ENCODE results near the gene RPUSD4.

The RPUSD4 gene

DNA sequence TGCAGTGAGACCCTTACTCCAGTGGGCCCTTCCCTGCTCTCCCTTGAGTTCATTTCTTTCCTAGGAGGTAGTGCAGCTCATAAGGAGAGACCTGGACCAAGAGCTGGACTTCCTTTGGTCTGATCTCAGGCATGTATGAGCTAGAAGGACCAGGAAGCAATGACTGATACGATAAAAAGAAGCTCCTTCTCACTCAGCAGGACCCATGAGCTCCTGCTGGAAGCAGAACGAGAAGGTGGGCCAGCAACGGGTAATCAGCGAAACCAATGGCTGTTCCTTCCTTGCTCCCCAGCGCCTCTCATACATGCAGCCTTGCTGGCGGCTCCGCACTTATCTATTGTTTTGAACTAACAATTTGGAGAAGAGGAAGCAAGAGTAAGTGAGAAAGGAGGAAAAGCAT, 56.8 kb downstream of the RPUSD4 start:
- DNase-seq = no peak

DNA sequence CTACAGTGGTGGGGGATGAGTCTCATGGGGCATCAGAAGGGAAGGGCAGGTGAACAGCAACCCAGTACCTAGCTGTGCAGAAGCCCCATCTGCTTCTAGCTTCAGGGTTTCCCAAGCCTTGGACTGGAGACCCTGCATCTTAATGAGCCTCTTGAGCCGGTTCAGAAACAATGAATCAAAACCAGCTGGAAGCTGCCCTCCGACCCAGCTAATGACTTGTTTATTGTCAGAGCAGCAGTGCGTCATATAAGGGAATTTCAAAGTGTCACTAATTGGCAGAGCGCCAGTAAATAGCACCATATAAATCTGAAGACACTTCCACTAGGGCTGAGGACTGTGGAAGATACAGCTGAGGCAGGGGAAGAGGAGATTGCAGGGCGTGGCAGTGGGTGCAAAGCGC, 57.5 kb downstream of the RPUSD4 start:
- DNase-seq = no peak

DNA sequence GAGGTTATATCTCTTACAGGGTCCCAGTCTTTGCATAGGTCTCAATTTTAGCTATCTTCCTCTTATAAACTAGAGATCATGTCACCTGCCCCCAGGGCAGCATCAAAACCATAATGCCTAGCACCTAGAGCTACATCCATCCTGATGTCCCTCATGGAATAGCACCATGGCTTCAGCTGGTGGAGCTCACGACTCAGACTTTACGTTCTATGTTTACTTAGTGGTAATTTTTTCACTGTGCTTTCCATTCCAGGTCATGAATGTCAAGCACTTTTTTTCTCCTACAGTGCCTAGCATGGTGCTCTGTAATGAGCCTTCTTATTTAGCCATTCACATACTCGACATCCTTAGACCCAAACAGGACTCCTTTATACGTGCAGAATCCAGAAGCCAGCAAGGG, 58.4 kb downstream of the RPUSD4 start:
- DNase-seq = no peak

DNA sequence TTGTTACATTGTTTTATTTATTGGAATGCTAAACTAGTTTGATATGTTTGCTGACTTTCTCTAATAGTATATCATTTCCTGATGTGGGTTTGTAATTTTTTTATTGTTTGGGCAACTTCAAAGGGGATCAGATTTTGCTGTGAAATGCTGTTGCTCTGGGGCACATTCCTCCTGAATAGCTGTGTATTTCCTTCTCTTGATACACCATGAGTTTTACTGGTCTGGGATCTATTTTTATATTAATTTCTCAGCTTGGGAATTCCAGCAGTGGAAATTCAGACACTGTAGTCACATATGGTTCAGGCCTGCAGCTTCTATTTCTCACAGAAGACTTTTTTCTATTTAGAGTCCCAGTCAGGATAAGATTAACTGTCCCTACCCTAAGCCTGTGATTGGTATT, 58.9 kb downstream of the RPUSD4 start:
- DNase-seq = no peak

DNA sequence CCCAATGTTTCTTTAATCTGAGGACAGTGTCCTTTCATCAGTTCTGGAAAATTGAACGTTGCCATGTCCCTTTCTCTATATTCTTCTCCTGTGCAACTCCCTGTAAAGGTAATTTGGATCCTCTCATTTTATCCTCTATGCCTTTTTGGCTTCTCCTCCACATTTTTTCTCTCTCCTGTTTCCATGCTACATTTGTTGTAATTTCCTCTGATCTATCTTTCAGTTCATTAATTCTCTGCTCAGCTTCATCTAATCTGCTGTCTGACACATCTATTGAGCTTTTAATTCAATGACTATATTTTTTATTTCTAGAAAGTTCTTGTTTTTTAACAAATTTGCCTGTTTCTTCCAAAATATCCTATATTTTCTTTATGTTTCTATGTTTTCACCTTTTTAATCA, 59.3 kb downstream of the RPUSD4 start:
- DNase-seq = no peak

Data from NCI-H226 (cell line).